Mesendoderm (in vitro differentiated cells): ENCODE results near the gene SPTBN1.

ENCODE experiments used
- DNase-seq: peaks from one replicate; pipeline ENCODE4 v3.0.0; 2013
- H2AK5ac ChIP-seq: 2 replicates; pipeline ENCODE4 v1.6.1; 2013; ENCODE audit warnings: low read length, inconsistent platforms
- H2BK120ac ChIP-seq: 2 replicates; pipeline ENCODE4 v1.6.1; 2013; ENCODE audit warnings: low read depth, mild to moderate bottlenecking, low read length, moderate library complexity, mixed read lengths
- H2BK15ac ChIP-seq: replicated peaks from 2 replicates; pipeline ENCODE4 v1.6.1; 2013; ENCODE audit warnings: low read depth, mild to moderate bottlenecking, moderate library complexity
- H2BK5ac ChIP-seq: 2 replicates; pipeline ENCODE4 v1.6.1; 2013; ENCODE audit warnings: low read length, inconsistent platforms
- H3K18ac ChIP-seq: 2 replicates; pipeline ENCODE4 v1.6.1; 2013; ENCODE audit warnings: mild to moderate bottlenecking, low read length, mixed read lengths
- H3K23ac ChIP-seq: one replicate; pipeline ENCODE4 v1.6.1; 2013; ENCODE audit warnings: low read length
- H3K27ac ChIP-seq: 2 replicates; pipeline ENCODE4 v1.5.1; 2013; ENCODE audit warnings: low read depth, mild to moderate bottlenecking, inconsistent platforms, low read length, moderate library complexity
- H3K27me3 ChIP-seq: 2 replicates; pipeline ENCODE4 v1.6.1; 2013; ENCODE audit warnings: low read length, control low read depth, mild to moderate bottlenecking, inconsistent platforms; ENCODE audit not compliant: insufficient read depth, poor library complexity
- H3K36me3 ChIP-seq: 2 replicates; pipeline ENCODE4 v1.6.1; 2013; ENCODE audit warnings: low read length, inconsistent platforms; ENCODE audit not compliant: control insufficient read depth, insufficient read depth
- H3K4ac ChIP-seq: one replicate; pipeline ENCODE4 v1.6.1; 2013; ENCODE audit warnings: low read depth, mild to moderate bottlenecking, low read length, moderate library complexity
- H3K4me1 ChIP-seq: 2 replicates; pipeline ENCODE4 v1.6.1; 2013; ENCODE audit warnings: low read depth, low read length, inconsistent platforms; ENCODE audit not compliant: control insufficient read depth
- H3K4me2 ChIP-seq: 2 replicates; pipeline ENCODE4 v1.6.1; 2013; ENCODE audit warnings: low read length
- H3K4me3 ChIP-seq: 2 replicates; pipeline ENCODE4 v1.5.1; 2013; ENCODE audit warnings: mild to moderate bottlenecking, low read length
- H3K56ac ChIP-seq: one replicate; pipeline ENCODE4 v1.6.1; 2013; ENCODE audit warnings: low read length
- H3K79me1 ChIP-seq: 2 replicates; pipeline ENCODE4 v1.6.1; 2013; ENCODE audit warnings: low read length, inconsistent platforms
- H3K79me2 ChIP-seq: 2 replicates; pipeline ENCODE4 v1.6.1; 2013; ENCODE audit warnings: mild to moderate bottlenecking, low read length; ENCODE audit not compliant: control insufficient read depth, insufficient read depth
- H3K9ac ChIP-seq: 2 replicates; pipeline ENCODE4 v1.6.1; 2013; ENCODE audit warnings: low read length, inconsistent platforms
- H4K5ac ChIP-seq: one replicate; pipeline ENCODE4 v1.6.1; 2013; ENCODE audit warnings: low read length
- H4K8ac ChIP-seq: one replicate; pipeline ENCODE4 v1.6.1; 2013; ENCODE audit warnings: low read depth, mild to moderate bottlenecking, control low read depth, low read length, moderate library complexity
- WGBS: extraction: QIAGEN DNeasy Blood & Tissue Kit; methylation state at CpG from one replicate; pipeline ENCODE4 v1.1.7; 2013; ENCODE audit warnings: low lambda C conversion rate, missing lambda C conversion rate; ENCODE audit not compliant: insufficient coverage; ENCODE audit errors: extremely low coverage; 5-methylcytosine and 5-hydroxymethylcytosine counted together

Gene SPTBN1

DNA sequence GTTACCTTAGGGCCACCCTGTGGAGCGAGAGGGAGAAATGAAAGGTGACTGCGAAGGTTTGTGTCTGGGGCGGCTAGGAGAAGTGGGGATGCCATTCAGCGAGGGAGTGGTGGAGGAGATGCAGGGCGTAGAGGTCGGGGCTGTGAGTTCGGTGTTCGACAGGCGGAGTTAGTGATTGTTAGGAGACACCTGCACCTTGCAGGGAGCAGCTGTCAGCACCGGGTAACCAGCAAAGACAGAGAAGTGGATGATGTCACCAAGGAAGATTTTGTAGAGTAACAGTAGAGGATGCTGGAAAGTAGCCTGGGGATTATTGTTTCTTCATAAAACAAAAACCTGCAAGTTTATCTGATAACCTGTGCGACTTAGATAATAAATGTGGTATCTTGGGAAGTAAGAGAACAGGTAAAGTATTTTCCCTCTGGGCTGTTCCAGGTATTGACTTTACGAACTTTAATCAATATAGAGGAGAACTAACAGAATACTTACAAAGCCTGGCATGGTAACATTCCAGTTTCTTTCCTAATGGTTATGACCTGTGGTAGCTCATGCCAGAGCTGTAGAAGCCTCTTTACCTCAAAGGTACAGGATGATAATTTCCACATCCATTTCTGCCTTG is 63.8 kb downstream of the SPTBN1 start:
- Histone ChIP-seq H2BK5ac (no peak overlapping the region), H3K27me3 (no peaks in the 10 kb centered on the region), H3K79me2 (peaks cover 2% of the 10 kb centered on the region), H3K4me3 (no peak overlapping the region), H3K27ac (no peak overlapping the region), H3K18ac (no peak overlapping the region), H3K4me1 (peaks cover 6% of the 10 kb centered on the region), H3K23ac (no peak overlapping the region), H3K36me3 (no peaks in the 10 kb centered on the region), H2AK5ac (no peak overlapping the region), H2BK15ac (no peak overlapping the region), H4K8ac (no peak overlapping the region), H3K9ac (no peak overlapping the region), H4K5ac (no peak overlapping the region), H2BK120ac (no peak overlapping the region), H3K4ac (no peak overlapping the region), H3K56ac (no peak overlapping the region), H3K79me1 (peaks cover 7% of the 10 kb centered on the region), H3K4me2 (no peak overlapping the region)
- no CpG with 5 or more reads among the region's 12 CpGs for WGBS
- DNase-seq: no peak

DNA sequence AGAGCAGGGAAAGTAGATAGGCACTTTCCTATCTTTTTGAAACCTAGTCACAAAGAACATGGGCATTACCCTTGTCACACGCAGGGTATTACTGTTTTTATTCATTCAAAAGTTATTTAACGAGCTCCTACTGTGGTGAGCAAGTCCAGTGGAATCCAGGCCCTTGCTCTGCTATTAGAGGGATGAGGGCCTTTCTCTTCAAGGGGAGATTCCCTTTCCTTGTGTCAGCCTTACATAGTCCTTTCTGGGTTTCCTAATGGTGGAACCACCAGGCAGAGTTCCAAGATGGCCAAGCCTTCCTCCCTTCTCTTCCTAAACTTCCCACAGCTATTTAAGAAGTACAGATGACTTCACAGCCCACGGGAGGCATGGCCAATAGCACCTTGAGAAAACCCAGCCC is 64.6 kb downstream of the SPTBN1 start:
- DNase-seq: no peak
- Histone ChIP-seq H4K5ac (no peak overlapping the region), H3K4me2 (no peak overlapping the region), H3K9ac (no peak overlapping the region), H3K4me3 (no peak overlapping the region), H3K36me3 (no peaks in the 10 kb centered on the region), H3K18ac (no peak overlapping the region), H3K27me3 (no peaks in the 10 kb centered on the region), H2BK15ac (no peak overlapping the region), H3K79me1 (peaks cover 7% of the 10 kb centered on the region), H3K27ac (no peak overlapping the region), H2BK5ac (no peak overlapping the region), H3K56ac (no peak overlapping the region), H2BK120ac (no peak overlapping the region), H3K4me1 (peaks cover 6% of the 10 kb centered on the region), H3K4ac (no peak overlapping the region), H4K8ac (no peak overlapping the region), H2AK5ac (no peak overlapping the region), H3K23ac (no peak overlapping the region), H3K79me2 (peaks cover 2% of the 10 kb centered on the region)
- no CpG with 5 or more reads among the region's 3 CpGs for whole genome bisulfite sequencing

DNA sequence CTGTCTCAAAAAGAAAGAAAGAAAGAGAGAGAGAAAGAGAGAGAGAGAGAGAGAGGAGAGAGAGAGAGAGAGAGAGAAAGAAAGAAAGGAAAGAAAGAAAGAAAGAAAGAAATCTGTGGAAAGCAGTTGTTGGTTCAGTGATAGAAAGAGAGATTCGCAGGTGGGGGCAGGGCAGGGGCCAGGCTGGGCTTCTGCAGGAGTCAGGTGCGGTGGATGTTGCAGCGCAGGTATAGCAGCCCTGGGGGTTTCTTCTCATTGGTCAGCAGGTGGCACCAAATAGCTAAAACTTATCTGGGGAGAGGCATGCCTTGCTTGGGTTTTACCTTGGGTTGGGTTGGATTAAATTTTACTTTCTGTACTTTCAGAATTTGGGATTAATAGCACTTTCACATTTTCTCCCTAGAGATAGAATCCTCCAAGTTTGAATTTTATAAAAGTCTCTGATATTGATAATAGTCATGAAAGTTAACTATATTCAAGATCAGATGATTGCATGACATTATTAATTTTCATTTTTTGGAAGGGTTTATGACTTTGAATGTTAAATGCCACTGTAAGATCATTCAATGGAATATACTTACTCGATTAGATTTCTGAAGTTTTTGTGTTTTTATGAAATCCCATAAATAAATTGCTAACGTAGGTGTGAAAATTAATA is 66.6 kb downstream of the SPTBN1 start:
- Histone ChIP-seq H2AK5ac (no peak overlapping the region), H3K4ac (no peak overlapping the region)

DNA sequence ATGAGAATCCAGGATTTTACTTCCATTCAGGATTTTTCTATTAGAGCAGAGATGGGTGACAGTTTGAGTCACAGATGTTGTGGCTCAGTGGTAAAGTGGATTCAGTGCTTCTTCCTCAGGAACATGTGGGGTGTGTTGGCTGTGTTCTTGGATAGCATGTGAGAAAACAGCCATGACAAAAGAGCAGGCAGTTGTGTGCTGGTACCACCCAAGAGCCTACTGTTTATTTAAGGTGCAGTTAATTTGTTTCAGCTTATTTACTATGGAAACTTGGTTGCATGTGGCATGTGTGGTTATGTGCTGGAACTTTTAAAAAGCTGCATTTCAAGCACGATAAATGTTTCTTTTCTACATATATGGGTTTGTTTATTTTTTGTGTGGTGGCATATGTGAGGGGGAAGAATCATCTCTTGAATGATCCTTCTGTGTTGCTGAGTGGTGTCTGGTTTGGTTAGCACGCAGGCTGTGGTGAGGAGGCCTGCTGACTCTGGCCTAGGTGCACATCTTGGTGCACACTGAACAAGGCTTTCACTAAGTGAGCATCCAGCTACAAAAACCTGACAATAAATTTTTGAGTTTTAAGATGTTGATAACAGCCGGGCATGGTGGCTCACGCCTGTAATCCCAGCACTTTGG is 67.3 kb downstream of the SPTBN1 start:
- H3K79me1 ChIP-seq: peaks cover 7% of the 10 kb centered on the region
- no peak overlapping the region for H3K4me2 ChIP-seq
- WGBS: no CpG with 5 or more reads among the region's 4 CpGs
- H2BK120ac ChIP-seq: no peak overlapping the region
- H3K9ac ChIP-seq: no peak overlapping the region
- no peaks in the 10 kb centered on the region for H3K27me3 ChIP-seq
- H4K5ac ChIP-seq: no peak overlapping the region
- no peak overlapping the region for H2BK5ac ChIP-seq
- H3K79me2 ChIP-seq: peaks cover 2% of the 10 kb centered on the region
- H3K27ac ChIP-seq: no peak overlapping the region
- H3K18ac ChIP-seq: no peak overlapping the region
- no peak overlapping the region for H3K4me3 ChIP-seq
- no peak overlapping the region for H3K23ac ChIP-seq
- H3K56ac ChIP-seq: no peak overlapping the region
- no peak overlapping the region for H4K8ac ChIP-seq
- H3K36me3 ChIP-seq: no peaks in the 10 kb centered on the region
- no peak for DNase-seq
- peaks cover 3% of the 10 kb centered on the region for H3K4me1 ChIP-seq
- no peak overlapping the region for H2BK15ac ChIP-seq
- no peak overlapping the region for H3K4ac ChIP-seq
- no peak overlapping the region for H2AK5ac ChIP-seq

More for the DNA sequence above, 66.6 kb downstream of the SPTBN1 start:
- no peak overlapping the region for H3K56ac ChIP-seq
- no peak overlapping the region for H3K4me3 ChIP-seq
- no peak overlapping the region for H4K5ac ChIP-seq
- H3K4me1 ChIP-seq: peaks cover 3% of the 10 kb centered on the region
- H3K79me2 ChIP-seq: peaks cover 2% of the 10 kb centered on the region
- H2BK5ac ChIP-seq: no peak overlapping the region
- no peak overlapping the region for H3K27ac ChIP-seq
- H4K8ac ChIP-seq: no peak overlapping the region
- H3K36me3 ChIP-seq: no peaks in the 10 kb centered on the region
- no peak overlapping the region for H3K9ac ChIP-seq
- H2BK15ac ChIP-seq: no peak overlapping the region
- H3K4me2 ChIP-seq: no peak overlapping the region
- H2BK120ac ChIP-seq: no peak overlapping the region
- H3K23ac ChIP-seq: no peak overlapping the region
- no CpG with 5 or more reads among the region's 5 CpGs for WGBS
- no peak overlapping the region for H3K18ac ChIP-seq
- no peaks in the 10 kb centered on the region for H3K27me3 ChIP-seq
- H3K79me1 ChIP-seq: peaks cover 7% of the 10 kb centered on the region
- peak; percentile 89 for DNase-seq

DNA sequence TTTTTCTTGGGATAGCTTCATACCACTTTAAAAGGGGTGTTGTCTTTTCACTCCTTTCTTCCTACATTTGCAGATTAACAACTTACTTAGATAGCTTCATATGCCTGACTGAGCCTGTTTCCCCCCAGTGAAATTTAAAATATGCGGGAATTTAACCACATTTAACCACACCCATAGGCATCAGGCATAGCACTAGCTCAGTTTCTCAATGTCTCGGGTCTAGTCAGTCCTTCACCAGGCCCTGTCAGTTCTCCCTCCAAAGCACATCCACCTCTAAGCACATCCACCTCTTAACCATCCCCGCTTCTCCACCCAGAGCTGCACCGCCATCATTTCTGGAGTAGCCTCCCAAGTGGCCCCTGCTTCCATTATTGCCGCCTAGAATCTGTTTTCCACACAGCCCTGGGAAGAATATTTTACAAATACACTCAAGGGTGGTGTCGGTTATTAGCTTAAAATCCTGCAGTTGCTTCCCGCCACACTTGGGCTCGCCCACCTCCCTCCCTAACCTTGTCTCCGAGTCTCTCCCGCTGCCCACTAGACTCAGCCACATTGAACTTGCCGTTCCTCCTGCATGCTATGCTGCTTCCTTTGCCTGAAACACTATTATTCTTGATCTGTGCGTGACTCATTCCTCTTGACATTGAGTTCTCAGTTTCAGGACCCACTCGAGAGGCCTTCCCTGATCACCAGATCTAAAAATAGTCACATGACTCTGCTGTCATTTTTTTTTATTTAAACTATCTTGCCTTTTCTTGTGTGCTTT is 68.3 kb downstream of the SPTBN1 start:
- Histone ChIP-seq H3K27me3 (no peaks in the 10 kb centered on the region), H3K56ac (no peak overlapping the region), H2BK120ac (no peak overlapping the region), H2AK5ac (no peak overlapping the region), H2BK5ac (no peak overlapping the region), H3K4me1 (peaks cover 3% of the 10 kb centered on the region), H3K79me1 (peaks cover 7% of the 10 kb centered on the region), H3K23ac (no peak overlapping the region), H3K9ac (no peak overlapping the region), H4K8ac (no peak overlapping the region), H3K27ac (no peak overlapping the region), H3K4me3 (no peak overlapping the region), H3K36me3 (no peaks in the 10 kb centered on the region), H3K79me2 (peaks cover 2% of the 10 kb centered on the region), H3K4ac (no peak overlapping the region), H4K5ac (no peak overlapping the region), H3K18ac (no peak overlapping the region), H2BK15ac (no peak overlapping the region), H3K4me2 (no peak overlapping the region)
- WGBS: no CpG with 5 or more reads among the region's 13 CpGs
- DNase-seq: peak; percentile 41
